SH-SY5Y (cell line): Measurements from ENCODE around the gene BDKRB2.

Source experiments
- GATA2 ChIP-seq: IDR thresholded peaks from 2 replicates; pipeline ENCODE4 v1.6.1; 2011; ENCODE audit warnings: mild to moderate bottlenecking, low read depth, low read length
- GATA3 ChIP-seq: IDR thresholded peaks from 2 replicates; pipeline ENCODE4 v1.6.1; 2011; ENCODE audit warnings: low read depth, mild to moderate bottlenecking, low read length, moderate library complexity

DNA sequence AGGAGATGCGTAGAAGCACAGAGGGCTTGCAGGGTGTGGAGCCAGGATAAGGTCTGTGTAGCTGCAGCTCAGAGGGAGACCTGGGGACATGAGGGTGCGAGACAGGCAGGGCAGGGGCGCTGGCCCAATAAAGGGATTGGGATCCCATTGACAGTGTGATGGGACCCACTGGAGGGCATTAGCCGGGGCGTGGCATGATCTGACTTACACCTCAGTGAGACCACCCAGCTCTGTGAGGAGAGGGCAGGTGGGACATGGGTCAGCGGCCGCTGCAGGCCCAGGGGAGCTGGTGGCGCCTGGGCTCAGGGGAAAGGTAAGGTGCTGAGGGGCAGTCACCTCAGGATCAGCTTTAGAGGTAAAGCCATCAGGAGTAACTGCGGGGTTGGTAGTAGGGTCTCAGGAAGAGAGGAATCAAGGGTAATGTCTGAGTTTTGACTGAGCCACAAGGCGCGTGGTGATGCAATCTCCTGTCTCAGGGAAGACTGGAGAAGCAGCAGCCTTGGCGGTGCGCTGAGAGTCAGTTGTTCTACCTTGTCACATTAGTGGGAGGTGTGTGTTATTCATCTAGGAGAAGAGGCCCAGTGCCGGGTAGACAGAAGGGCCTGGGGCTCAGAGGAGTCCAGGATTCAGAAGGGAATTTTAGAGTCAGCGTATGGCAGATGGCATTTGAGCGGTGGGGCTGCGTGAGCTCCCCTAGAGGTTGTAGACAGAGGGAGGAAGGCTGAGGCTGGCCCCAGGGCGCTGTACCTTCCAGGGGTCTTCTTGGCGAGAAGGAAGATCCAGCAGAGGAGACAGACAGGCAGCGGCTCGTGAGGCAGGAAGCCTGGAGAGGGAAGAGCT is 30.8 kb upstream of the BDKRB2 start:
- TF ChIP-seq GATA2 = no peak
- TF ChIP-seq GATA3 = no peak
